ENCODE measurements around the gene ASF1A.
A peak's percentile ranks its signal among the peaks of the same experiment; 100 is the strongest.
"Not testable (repeated sequence)": the region's sequence is repeated elsewhere in the genome, so short reads cannot be mapped to it uniquely, and the experiment has no call there.

Gene ASF1A

GRCh38 chr6:118893807-118894424 is at the start of gene ASF1A:
Gene ASF1A (plus strand): TSS chr6:118894152. CDS start chr6:118894414, 262 bp downstream.
- DNase-seq (ENCODE audit: low read depth), result peak; percentile 96

- DNase-seq (ENCODE audit: low read depth), result no peak
Measured at GRCh38 chr6:118844915-118845314, 49.0 kb upstream of the ASF1A start.

DNA sequence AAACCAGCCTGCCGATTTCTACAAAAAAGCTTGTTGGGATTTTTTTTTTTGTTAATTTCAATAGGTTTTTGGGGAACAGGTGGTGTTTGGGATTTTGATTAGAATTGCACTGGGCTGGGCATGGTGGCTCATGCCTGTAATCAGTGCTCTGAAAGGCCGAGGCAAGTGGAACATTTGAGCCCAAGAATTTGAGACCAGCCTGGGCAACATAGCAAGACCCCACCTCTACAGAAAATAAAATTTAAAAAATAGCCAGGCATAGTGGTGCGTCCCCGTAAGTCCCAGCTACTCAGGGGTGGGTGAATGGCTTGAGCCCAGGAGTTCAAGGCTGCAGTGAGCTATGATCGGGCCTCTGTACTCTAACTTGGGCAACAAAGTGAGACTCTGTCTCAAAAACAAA is 40.5 kb upstream of the ASF1A start:
- DNase-seq (ENCODE audit: low read depth), result no peak

DNA sequence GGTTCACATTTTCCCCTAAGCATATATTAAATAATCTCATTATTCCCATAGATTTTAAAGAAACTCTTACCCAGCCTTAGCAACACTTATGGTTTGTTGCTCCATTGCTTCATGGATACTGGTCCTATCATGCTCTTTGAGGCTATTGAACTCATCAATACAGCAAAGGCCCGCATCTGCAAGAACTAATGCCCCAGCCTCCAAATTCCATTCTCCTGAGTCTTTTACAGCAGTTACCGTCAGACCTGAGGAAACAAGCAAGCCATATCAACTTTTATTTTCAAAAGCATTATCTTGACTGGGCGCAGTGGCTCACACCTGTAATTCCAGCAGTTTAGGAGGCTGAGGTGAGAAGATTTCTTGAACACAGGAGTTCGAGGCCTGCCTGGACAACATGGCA is 37.7 kb upstream of the ASF1A start:
- no peak for DNase-seq (ENCODE audit: low read depth)

GRCh38 chr6:118859517-118860064 is 34.4 kb upstream of the ASF1A start:
- DNase-seq (ENCODE audit: low read depth), result no peak

DNA sequence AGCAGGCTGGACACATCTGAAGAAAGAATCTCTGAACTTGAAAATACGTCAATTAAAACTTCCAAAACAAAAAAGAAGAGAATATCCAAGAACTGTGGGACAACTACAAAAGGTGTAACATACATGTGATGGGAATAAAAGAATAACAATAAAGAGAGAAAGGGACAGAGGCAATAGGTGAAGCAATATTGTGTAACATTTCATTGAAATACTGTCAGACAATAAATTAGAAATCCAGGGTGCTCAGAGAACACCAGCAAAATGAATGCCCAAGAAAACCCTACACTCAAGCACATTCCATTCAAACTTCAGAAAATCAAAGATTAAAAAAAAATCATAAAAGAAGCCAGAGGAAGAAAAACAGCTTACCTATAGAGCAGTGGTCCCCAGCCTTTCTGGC is 33.6 kb upstream of the ASF1A start:
- no peak for DNase-seq (ENCODE audit: low read depth)

GRCh38 chr6:118860880-118861279 is 33.1 kb upstream of the ASF1A start:
- DNase-seq (ENCODE audit: low read depth), result no peak

GRCh38 chr6:118862443-118862842 is 31.5 kb upstream of the ASF1A start:
- no peak for DNase-seq (ENCODE audit: low read depth)

DNA sequence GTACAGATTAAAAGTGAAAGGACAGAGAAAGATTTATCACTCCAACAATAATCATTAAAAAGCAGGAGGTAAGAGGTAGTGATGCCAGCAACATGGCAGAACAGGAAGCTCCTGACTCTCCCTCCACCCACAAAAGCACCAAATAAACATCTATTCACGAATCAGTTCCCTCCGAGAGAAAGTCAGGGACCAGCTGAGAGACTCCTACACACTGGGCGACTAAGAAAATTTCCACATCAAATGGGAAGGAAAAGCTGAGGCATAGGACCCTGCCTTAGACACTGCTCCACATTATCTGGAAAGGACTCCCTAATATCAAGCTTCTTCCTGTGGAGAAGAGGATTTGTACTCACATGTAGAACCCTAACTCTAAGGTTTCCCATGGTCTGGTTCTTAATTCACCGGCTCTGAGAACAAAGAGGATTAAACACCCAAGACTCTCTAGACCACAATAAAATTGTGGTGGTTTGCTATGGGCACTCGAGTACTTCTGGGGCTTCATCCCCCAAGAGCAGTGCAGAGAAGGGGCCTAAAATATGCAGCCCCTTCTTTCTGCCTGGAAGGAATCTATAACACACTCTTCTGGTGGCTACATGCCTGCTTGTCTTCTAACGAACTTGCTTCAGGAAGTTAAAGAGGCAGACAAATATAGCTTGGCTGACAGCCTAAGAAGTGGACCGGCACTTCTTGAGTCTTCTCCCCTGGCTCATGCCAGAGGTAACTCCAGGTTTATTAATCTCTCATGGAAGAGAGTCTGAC is 29.4 kb upstream of the ASF1A start:
- no peak for DNase-seq (ENCODE audit: low read depth)

DNA sequence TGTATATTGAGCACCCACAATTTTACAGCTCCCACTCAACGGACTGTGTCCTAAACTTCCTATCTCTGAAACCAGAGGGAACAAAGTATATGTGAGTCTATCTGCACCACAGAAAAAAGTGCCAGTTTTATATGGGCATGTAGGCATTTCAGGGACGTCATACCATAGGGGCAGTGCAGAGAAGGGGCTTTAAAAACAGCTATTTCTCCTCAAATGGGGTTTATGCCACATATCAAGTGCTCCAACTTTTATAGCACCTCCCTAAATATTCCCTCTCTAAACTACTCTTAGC is 28.9 kb upstream of the ASF1A start:
- no peak for DNase-seq (ENCODE audit: low read depth)

- no peak for DNase-seq (ENCODE audit: low read depth)
Measured at GRCh38 chr6:118867181-118867580, 26.8 kb upstream of the ASF1A start.

- not testable (repeated sequence) for DNase-seq (ENCODE audit: low read depth)
Measured at GRCh38 chr6:118868901-118869300, 25.1 kb upstream of the ASF1A start.

DNA sequence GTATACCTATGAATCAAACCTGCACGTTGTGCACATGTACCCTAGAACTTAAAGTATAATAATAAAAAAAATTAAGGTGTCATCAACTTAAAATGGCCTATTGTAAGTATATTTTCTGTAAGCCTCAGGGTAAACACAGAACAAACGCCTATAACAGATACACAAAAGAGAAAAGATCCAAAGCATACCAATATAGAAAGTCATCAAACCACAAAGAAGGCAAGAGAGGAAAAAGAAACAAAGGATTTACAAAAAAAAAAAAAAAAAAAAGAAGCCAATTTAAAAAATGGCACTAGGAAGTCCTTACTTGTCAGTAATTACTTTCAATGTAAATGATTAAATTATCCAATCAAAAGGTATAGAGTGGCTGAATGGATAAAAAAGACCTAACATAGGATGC is 24.6 kb upstream of the ASF1A start:
- no peak for DNase-seq (ENCODE audit: low read depth)

DNA sequence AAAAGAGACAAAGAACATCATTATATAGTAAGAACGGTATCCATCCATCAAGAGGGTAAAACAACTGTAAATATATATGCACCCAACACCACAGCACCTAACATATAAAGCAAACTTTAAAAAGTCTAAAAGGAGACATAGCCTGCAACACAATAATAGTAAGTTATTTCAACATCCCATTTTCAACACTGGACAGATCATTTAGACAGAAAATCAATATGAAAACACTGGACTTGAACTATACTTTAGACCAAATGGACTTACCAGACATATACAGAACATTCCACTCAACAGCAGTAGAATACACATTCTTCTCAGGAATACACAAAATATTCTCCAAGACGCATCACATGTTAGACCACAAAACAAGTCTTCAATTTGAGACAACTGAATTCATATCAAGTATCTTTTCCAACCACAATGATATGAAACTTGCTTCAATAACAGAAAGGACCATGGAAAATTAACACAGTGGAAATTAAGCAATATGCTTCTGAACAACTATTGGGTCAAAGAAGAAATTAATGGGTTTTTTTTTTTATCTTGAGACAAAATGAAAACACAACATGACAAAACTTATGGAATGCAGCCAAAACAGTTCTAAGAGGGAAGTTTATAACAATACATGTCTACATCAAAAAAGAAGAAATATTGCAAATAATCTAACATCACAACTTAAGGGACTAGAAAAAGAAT is 23.9 kb upstream of the ASF1A start:
- DNase-seq (ENCODE audit: low read depth), result no peak

DNA sequence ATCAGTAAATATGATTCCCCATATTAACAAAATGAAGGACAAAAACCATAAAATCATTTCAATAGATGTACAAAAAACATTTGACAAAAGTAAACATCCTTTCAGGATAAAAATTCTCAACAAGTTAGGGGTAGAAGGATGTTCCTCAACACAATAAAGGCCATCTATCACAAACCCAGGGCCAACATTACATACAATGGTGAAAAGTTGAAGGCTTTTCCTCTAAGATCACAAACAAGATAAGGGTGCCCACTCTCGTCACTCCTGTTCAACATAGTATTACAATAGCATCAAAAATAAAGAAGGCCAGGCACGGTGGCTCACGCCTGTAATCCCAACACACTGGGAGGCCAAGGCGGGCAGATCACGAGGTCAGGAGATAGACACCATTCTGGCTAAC is 22.6 kb upstream of the ASF1A start:
- DNase-seq (ENCODE audit: low read depth), result no peak

DNA sequence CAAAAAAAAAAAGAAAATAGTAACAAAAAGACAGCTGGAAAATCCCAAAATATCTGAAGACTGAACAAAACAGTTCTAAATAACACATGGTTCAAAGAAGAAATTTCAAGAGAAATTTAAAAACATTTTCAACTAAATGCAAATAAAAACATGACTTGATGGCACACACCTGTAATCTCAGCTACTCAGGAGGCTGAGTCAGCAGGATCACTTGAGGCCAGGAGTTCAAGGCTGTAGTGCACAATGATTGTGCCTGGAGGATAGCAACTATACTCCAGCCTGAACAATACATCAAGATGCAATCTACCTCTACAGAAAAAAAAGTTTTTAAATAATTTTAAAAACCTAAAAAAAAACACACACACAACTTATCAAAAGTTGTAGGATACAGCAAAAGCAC is 21.6 kb upstream of the ASF1A start:
- no peak for DNase-seq (ENCODE audit: low read depth)

GRCh38 chr6:118872726-118873125 is 21.2 kb upstream of the ASF1A start:
- no peak for DNase-seq (ENCODE audit: low read depth)

GRCh38 chr6:118873239-118873638 is 20.7 kb upstream of the ASF1A start:
- no peak for DNase-seq (ENCODE audit: low read depth)

DNA sequence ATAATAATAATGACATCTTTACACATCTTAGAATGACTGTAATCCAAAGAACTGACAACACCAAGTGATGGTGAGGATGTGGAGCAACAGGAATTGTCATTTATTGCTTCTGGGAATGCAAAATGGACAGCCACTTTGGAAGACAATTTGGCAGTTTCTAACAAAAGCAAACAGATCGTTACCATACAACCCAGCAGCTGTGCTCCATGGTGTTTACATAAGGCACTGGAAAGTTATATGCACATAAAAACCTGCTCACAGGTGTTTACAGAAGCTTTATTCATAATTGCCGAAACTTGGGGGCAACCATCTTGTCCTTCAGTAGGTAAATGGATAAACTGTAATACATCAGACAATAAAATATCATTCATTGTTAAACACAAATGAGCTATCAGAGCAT is 18.3 kb upstream of the ASF1A start:
- DNase-seq (ENCODE audit: low read depth), result no peak

DNA sequence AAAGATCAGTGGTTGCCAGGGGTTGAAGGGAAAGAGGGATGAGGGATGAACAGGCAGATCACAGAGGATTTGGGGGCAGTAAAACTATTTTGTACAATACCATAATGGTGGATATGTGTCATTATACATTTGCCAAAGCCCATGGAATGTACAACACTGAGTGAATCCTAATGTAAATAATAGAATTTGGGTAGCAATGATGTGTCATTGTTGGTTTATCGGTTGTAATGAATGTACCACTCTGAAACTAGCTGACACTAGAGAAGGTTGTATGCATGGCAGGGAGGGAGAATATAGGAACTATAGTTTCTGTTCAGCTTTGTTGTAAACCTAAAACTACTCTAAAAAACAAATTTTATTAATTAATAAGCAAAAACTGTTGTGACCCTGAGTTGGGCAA is 17.8 kb upstream of the ASF1A start:
- DNase-seq (ENCODE audit: low read depth), result no peak

- peak; percentile 72 for DNase-seq (ENCODE audit: low read depth)
Measured at GRCh38 chr6:118876814-118877213, 17.1 kb upstream of the ASF1A start.

GRCh38 chr6:118877806-118878205 is 16.1 kb upstream of the ASF1A start:
- no peak for DNase-seq (ENCODE audit: low read depth)

Data from non-pigmented ciliary epithelial cell (primary cell).